Adrenal gland (tissue), 12 donors: Measurements from ENCODE around the gene FAM174C. TPM values are rescaled to one million over a fixed set of nuclear protein-coding genes. Genes with fewer than 3 reads are reported as not detected.

Experiments used
- DNase-seq, 7 donors: peaks; one replicate each; pipeline ENCODE4 v3.0.0-alpha.2; 2019 to 2020
- H3K27ac ChIP-seq, 5 donors: fragments of 200-600 bp; sonication (generic) in 4 of 5; 1 replicate in 3 of 5; 2 replicates in 2 of 5; pipeline versions ENCODE4 v1.5.1 to v1.8.0; 2016 to 2020; ENCODE audit warnings: mild to moderate bottlenecking in 1 of 5
- H3K27me3 ChIP-seq: fragments of 200-600 bp; 2 replicates; pipeline ENCODE4 v1.8.0; 2021
- H3K36me3 ChIP-seq, 2 donors: fragments of 200-600 bp; replicated peaks in 1 of 2; 1 replicate in 1 of 2; 2 replicates in 1 of 2; pipeline versions ENCODE4 v1.5.1 to v1.8.0; 2018 to 2022
- H3K4me1 ChIP-seq, 2 donors: fragments of 200-600 bp; replicated peaks in 1 of 2; 1 replicate in 1 of 2; 2 replicates in 1 of 2; pipeline versions ENCODE4 v1.5.1 to v1.8.0; 2018 to 2021
- H3K4me3 ChIP-seq, 4 donors: fragments of 200-600 bp; sonication (generic) in 3 of 4; one replicate each; pipeline ENCODE4 v1.5.1; 2016 to 2018
- H3K9me3 ChIP-seq, 3 donors: fragments of 200-600 bp; sonication (generic) in 1 of 3; replicated peaks in 1 of 3; 1 replicate in 2 of 3; 2 replicates in 1 of 3; pipeline versions ENCODE4 v1.5.1 to v1.8.0; 2016 to 2021
- POLR2A ChIP-seq, 2 donors: fragments of 450-650 bp; IDR thresholded peaks; one replicate each; pipeline ENCODE4 v1.6.1; 2017; ENCODE audit warnings: antibody characterized with exemption in 2 of 2, mild to moderate bottlenecking in 2 of 2, moderate library complexity in 1 of 2
- WGBS, 4 donors: extraction: QIAGEN DNeasy Blood & Tissue Kit in 2 of 4; methylation state at CpG; one replicate each; pipeline versions ENCODE4 v1.1.5 to v1.1.7; 2013 to 2017; 5-methylcytosine and 5-hydroxymethylcytosine counted together
- intact Hi-C, 2 donors: fragments of 100-400 bp; cut with DNase I; formaldehyde crosslinking; loops; one replicate each; pipeline versions ENCODE4 v1.14.1 to v1.15.0; 2022 to 2023
- polyA plus RNA-seq, 3 donors: library from polyadenylated mRNA; stranded (reverse); fragments of 200-250 nt in 2 of 3; fragments of 350-450 nt in 1 of 3; fragmentation: Illumina TruSeq in 1 of 3; extraction: RNeasy Lipid Tissue Mini Kit (QIAGEN cat#74804) in 1 of 3; gene quantifications; one replicate each; pipeline ENCODE4 v1.2.3, GENCODE V29; 2013 to 2014
- total RNA-seq, 9 donors: library from RNA; depleted of rRNA in 4 of 9; stranded (reverse); fragments of >200 nt in 4 of 9; fragments of 120-200 nt in 1 of 9; fragmentation: NEBNext Ultra II Directional in 1 of 9; extraction: Animal tissue kit (Norgen Biotek cat#: 25700) in 1 of 9; gene quantifications; one replicate each; pipeline versions ENCODE4 v1.1.0 to v1.2.4, GENCODE V29; 2013 to 2023
- TF ChIP-seq, protein P1 (sequence below), 6 experiments: fragments of 450-650 bp in 4 of 6; fragments of 200-600 bp in 2 of 6; sonication (generic) in 1 of 6; IDR thresholded peaks; 1 replicate in 5 of 6; 2 replicates in 1 of 6; pipeline versions ENCODE4 v1.5.1 to v1.8.0; 2016 to 2021; ENCODE audit warnings: antibody characterized with exemption in 6 of 6, mild to moderate bottlenecking in 2 of 6, moderate library complexity in 1 of 6
- donor health status: healthy with polysubstance abuse.
- donor health status: Bipolar disorder and iron deficiency.
- donor health status: DM: yes; HTN: yes; CAD: no.
- donor health status: DM: no; HTN: no; CAD: no.
- donor health status: DM: no; HTN: no; CAD: no.
- donor health status: DM: yes; HTN: yes; CAD: no.

Gene FAM174C
- total and polyA plus RNA-seq, 12 donors, result 3.8 to 279 (median 86.5) TPM

DNA sequence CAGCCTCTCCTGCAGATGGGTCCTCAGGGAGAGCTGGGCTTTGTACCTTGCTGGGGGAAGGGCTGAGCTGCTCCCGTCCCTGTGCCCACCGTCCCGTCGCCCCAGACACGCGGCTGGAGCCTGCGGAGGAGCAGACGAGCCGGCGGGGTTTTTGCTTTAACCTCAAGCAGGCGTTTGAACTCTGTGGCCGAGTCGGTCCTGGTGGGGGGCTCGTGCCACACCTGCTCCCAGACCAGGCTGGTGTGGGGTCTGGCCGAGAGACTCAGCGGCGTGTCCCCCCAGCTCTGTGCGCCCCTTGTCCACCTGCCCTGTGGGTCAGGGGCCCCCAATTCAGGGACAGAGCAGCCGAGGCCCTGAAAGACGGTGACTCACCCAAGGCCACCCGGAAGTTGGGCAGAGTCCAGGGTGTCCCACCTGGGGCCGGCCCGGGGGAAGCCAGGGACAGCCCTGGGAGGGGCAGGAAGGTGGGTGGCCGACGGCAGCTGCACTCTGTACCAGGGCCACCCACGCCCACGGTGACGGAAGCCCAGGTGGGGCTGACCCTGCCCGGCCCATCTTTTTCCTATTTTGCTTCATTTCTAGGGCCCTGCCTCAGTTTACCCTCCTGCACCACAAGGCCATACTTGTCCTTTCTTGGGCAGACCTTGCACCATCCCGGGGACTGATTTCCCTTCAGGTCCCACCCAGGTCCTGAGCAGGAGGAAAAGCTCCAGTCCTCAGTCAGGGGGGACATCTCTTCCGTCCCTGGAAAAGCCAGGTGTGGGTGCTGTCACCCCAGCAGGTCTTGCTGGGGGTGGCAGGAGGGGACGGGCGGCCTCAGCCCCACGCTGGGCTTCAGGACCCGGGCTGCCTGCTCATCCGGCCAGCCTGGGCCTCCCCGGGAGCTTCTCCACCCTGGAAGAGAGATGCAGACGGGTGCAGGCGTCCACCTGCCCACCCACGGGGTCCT lies 15.6 kb downstream of the FAM174C start:
- peaks cover 0 to 3% of the 10 kb centered on the region in 2 donors for H3K4me1 ChIP-seq
- WGBS, 4 donors, result 61 to 76% (median 65%) methylated on average over 20 to 40 of the region's 40 CpGs
- H3K27me3 ChIP-seq, result peaks cover 59% of the 10 kb centered on the region
- H3K4me3 ChIP-seq, result no peak overlapping the region
- no peak overlapping the region for H3K27ac ChIP-seq
- DNase-seq, result no peak
- intact Hi-C loops, result no loop called here
- no peaks in the 10 kb centered on the region for H3K36me3 ChIP-seq
- no peaks in the 10 kb centered on the region for H3K9me3 ChIP-seq
- TF ChIP-seq POLR2A (IDR thresholded peaks at IDR 0.05), result no peak
- TF ChIP-seq, protein P1, sequence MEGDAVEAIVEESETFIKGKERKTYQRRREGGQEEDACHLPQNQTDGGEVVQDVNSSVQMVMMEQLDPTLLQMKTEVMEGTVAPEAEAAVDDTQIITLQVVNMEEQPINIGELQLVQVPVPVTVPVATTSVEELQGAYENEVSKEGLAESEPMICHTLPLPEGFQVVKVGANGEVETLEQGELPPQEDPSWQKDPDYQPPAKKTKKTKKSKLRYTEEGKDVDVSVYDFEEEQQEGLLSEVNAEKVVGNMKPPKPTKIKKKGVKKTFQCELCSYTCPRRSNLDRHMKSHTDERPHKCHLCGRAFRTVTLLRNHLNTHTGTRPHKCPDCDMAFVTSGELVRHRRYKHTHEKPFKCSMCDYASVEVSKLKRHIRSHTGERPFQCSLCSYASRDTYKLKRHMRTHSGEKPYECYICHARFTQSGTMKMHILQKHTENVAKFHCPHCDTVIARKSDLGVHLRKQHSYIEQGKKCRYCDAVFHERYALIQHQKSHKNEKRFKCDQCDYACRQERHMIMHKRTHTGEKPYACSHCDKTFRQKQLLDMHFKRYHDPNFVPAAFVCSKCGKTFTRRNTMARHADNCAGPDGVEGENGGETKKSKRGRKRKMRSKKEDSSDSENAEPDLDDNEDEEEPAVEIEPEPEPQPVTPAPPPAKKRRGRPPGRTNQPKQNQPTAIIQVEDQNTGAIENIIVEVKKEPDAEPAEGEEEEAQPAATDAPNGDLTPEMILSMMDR (IDR thresholded peaks at IDR 0.05), result no peak

DNA sequence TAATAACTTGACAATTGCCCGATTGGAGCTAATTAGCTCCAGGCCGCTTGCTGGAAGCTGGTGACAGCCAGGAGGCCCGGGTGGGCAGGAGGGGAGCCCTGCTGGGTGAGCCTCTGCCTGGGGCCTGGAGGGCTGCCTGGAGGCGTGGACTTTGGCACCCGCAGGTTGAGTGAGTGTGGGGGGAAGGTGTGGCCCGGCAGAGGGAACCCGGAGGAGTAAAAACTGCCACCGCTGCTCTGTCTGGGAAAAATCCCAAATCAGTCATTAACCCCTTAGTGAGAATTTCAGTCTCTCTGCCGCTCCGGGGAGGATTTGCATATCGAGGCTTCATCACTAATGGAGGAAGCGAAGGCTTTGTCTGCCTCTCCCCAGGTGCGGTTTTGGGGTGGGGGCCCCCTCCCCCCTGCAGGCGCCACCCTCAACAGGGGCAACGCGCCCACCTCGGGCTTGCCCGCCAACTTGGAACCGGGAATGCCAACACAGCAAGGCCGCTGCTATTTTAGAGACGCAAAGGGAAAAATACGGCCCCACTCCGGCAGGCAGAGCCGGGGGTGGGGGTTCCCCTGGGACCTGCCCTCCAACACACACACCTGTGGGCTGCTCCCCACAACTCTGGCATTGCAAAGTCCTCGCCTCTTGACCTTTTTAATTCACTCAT lies 16.6 kb downstream of the FAM174C start:
- TF ChIP-seq, protein P1 (IDR thresholded peaks at IDR 0.05), result no peak
- TF ChIP-seq POLR2A (IDR thresholded peaks at IDR 0.05), result no peak
- Histone ChIP-seq H3K27me3 (peaks cover 53% of the 10 kb centered on the region), H3K4me3 (no peak overlapping the region), H3K27ac (no peak overlapping the region), H3K4me1 (peaks cover 0 to 3% of the 10 kb centered on the region in 2 donors), H3K9me3 (no peaks in the 10 kb centered on the region), H3K36me3 (no peaks in the 10 kb centered on the region)
- no peak for DNase-seq
- 38 to 66% (median 57%) methylated on average over 12 to 25 of the region's 25 CpGs for WGBS, 4 donors
- intact Hi-C loops, result no loop called here

DNA sequence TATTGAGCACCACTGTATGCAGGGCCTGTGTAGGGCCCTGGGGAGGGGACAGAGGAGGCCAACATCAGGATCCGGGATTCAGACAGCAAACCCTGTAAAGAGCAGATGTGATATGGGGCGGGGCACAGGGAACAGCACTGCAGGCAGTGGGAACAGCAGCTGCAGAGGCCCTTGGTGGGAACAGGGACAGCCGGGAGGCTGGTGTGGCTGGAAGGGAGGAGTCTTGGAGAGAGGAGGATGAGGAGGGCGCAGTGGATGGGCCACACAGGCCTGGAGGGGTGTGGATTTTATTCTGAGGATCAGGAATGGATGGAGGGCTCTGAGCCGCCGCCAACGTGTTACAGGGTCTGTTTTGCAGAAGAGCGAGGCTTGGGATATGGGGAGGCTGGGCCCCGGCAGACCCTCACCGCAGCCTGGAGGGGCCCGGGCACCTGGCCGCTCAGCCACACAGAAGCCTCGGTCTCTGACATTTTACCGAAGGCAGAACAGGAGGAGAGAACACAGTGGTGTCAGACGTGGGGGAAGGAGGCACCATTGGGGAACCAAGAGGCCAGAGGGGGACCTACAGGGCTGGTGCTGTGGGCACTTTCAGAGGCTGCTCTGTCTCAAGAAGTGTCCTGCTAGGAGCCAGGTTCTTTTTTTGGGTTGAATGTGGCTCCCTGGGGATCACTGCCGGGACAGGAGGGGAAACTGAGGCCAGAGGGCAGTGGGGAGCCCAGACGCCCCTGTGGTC lies 17.3 kb downstream of the FAM174C start:
- intact Hi-C loops, result no loop called here
- no peaks in the 10 kb centered on the region for H3K9me3 ChIP-seq
- H3K27me3 ChIP-seq, result peaks cover 46% of the 10 kb centered on the region
- H3K36me3 ChIP-seq, result no peaks in the 10 kb centered on the region
- no peak for DNase-seq
- TF ChIP-seq POLR2A (IDR thresholded peaks at IDR 0.05), result no peak
- TF ChIP-seq, protein P1 (IDR thresholded peaks at IDR 0.05), result no peak
- 74 to 89% (median 82%) methylated on average over 12 to 17 of the region's 17 CpGs for WGBS, 4 donors
- no peak overlapping the region for H3K4me3 ChIP-seq
- peaks cover 0 to 3% of the 10 kb centered on the region in 2 donors for H3K4me1 ChIP-seq
- H3K27ac ChIP-seq, result no peak overlapping the region
